ENCODE data around the gene ACRBP.
A peak's percentile ranks its signal among the peaks of the same experiment; 100 is the strongest.

Gene ACRBP

GRCh38 chr12:6635375-6635855 is 11.8 kb downstream of the ACRBP start:
- no peak for TF ChIP-seq CTCF (IDR thresholded peaks at IDR 0.05; ENCODE audit: borderline replicate concordance, control extremely low read depth, extremely low read depth, insufficient read depth, missing control alignments)
- DNase-seq (ENCODE audit: low spot score) = peak; percentile 76
- in situ Hi-C loops (cut with MboI; ENCODE audit: low sequenced_read_pairs, unreplicated experiment) = no loop called here

- DNase-seq (ENCODE audit: low spot score) = peak; percentile 76
These were observed 14.9 kb downstream of the ACRBP start for GRCh38 chr12:6632026-6632983.

GRCh38 chr12:6631549-6631961 is 15.7 kb downstream of the ACRBP start:
- no peak for DNase-seq (ENCODE audit: low spot score)
- in situ Hi-C loops (cut with MboI; ENCODE audit: low sequenced_read_pairs, unreplicated experiment) = no loop called here
- TF ChIP-seq CTCF (IDR thresholded peaks at IDR 0.05; ENCODE audit: borderline replicate concordance, control extremely low read depth, extremely low read depth, insufficient read depth, missing control alignments) = no peak

More at GRCh38 chr12:6632026-6632983, 14.9 kb downstream of the ACRBP start:
- TF ChIP-seq CTCF (IDR thresholded peaks at IDR 0.05; ENCODE audit: borderline replicate concordance, control extremely low read depth, extremely low read depth, insufficient read depth, missing control alignments) = no peak
- in situ Hi-C loops (cut with MboI; ENCODE audit: low sequenced_read_pairs, unreplicated experiment) = no loop called here

- no peak for DNase-seq (ENCODE audit: low spot score)
- TF ChIP-seq CTCF (IDR thresholded peaks at IDR 0.05; ENCODE audit: borderline replicate concordance, control extremely low read depth, extremely low read depth, insufficient read depth, missing control alignments) = no peak
- in situ Hi-C loops (cut with MboI; ENCODE audit: low sequenced_read_pairs, unreplicated experiment) = no loop called here
These were observed 16.5 kb downstream of the ACRBP start for GRCh38 chr12:6630736-6631135.

GRCh38 chr12:6627616-6628015 is 19.6 kb downstream of the ACRBP start:
- no peak for DNase-seq (ENCODE audit: low spot score)
- in situ Hi-C loops (cut with MboI; ENCODE audit: low sequenced_read_pairs, unreplicated experiment) = no loop called here
- no peak for TF ChIP-seq CTCF (IDR thresholded peaks at IDR 0.05; ENCODE audit: borderline replicate concordance, control extremely low read depth, extremely low read depth, insufficient read depth, missing control alignments)

- no peak for TF ChIP-seq CTCF (IDR thresholded peaks at IDR 0.05; ENCODE audit: borderline replicate concordance, control extremely low read depth, extremely low read depth, insufficient read depth, missing control alignments)
- peak; percentile 70 for DNase-seq (ENCODE audit: low spot score)
- in situ Hi-C loops (cut with MboI; ENCODE audit: low sequenced_read_pairs, unreplicated experiment) = no loop called here
These were observed 20.5 kb downstream of the ACRBP start for GRCh38 chr12:6626654-6627283.
